HG02981 (cell line): ENCODE results near the gene LMX1A.

ENCODE experiments used
- ATAC-seq: cut with Tn5 transposase; IDR thresholded peaks from one replicate; pipeline ENCODE4 v1.9.1; 2021; ENCODE audit warnings: mild to moderate bottlenecking, moderate library complexity; ENCODE audit not compliant: unreplicated experiment

The LMX1A gene

DNA sequence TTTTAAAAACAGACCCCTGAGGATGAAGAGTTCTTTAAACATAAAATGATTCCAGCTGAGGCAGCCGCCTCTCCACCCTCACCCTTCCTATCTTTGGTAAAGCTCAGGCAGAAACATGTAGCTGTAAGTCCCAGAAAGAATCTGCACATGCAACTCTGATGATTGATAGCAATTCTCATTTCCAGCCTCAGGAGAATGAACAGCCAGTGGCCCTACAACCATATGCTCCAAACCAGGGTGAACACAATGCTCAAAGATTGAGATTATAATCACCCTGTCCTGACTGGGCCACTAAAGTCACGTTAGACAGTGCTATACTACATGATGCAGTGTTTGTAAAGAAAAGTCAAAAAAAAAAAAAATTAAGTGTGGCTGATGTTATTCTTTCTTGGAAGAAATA is 80.2 kb downstream of the LMX1A start:
- ATAC-seq: no peak

DNA sequence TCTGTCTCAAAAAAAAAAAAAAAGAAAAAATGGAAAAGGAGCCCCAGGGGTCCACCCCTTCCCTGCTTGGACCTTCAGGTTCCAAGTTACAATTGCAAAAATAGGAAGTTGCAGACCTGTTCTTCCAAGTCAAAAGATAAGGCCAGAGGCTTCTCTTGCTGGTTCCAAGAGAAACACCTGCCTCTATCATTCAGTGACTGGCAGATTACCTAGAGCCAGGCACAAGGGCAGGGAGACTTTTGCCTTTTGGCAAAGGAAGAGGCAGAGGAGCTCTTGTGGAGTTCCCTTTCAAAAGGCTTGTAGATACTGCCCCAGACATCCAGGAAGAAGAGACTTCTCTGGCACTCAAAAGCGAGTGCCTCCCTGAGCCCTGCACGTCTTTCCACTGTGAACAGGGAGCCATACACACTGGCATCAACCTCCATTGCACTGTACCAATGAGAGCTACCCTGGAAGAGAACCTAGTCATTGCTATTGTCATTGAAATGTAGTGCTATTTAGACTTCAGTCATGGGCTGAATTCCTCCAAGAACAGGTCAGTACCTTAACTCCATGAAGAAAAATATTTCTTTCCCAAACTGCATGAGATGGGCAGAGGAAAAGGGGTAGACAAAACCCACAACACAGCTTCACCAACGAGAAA is 91.2 kb downstream of the LMX1A start:
- ATAC-seq: no peak

DNA sequence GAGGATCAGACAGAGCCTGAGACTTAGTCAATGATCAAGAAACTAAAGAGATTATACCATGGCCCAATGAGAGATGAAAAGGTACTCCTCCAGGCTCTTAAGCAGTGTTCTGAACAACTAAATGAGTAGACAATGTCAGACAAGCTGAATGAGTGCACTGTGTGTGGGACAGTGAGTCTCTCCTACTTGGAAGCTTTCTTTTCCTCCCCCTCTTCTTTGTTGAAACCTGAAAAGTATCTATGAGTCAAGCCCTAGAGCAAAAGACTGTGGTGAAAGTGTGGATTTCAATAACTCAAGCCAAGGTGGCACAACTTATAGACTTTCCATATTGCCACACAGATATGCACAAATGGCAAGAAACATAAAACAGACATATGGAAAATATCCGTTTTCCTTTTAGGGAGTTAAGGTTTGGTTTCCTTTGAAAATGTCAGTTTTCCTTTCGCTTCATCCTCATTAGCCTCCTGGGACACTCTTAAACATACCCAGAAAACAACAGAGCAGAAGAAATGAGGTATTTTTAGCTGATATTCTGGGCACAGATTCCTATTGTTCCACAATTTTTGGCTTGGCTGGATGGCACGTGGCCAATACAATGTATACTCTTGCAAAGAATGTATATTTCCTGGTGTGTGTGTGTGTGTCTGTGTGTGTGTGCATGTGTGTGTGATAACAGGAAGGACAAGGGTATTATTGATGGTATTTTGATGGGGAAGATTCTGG is 96.6 kb downstream of the LMX1A start:
- no peak for ATAC-seq

DNA sequence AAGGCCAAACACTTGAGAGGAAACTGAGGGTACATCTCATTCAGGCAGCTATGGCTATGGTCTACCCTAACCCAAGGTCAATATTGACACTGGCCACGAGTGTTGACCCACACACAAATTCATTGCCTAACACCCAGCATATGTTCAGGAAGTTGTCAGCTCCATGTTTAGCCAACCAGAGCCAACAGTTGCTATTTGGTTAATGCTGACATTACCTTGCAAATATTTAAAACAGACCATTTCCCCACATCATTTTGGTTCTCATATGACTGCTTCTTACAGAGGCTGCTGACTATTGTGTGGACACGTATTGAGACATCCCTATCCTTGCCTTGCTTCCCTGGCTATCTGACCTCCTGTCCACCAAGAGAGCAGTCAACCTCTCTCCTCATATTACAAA is 97.3 kb downstream of the LMX1A start:
- no peak for ATAC-seq

DNA sequence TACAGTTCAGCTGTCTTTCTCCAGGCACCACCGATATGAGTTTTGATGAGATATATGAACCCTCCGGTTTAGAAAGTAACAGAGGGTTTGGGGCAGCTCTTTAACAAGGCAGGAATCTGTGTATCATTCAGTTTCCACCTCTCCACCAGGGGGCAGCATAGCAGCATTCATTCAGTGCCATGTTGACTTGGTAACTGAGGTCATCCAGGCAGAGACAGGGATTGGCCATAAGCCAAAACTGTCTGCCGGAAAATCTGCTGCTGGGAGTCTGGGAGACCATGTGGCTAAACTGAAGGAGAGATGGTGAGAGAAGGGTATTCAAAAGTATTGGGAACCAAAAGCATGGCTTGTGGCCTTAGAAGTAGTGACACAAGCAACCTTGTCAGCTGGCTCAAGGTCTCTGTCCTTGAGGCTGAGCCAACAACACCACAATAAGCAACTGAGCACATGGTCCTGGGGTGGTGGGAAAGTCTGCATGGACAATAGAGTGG is 98.5 kb downstream of the LMX1A start:
- ATAC-seq: peak; percentile 73

DNA sequence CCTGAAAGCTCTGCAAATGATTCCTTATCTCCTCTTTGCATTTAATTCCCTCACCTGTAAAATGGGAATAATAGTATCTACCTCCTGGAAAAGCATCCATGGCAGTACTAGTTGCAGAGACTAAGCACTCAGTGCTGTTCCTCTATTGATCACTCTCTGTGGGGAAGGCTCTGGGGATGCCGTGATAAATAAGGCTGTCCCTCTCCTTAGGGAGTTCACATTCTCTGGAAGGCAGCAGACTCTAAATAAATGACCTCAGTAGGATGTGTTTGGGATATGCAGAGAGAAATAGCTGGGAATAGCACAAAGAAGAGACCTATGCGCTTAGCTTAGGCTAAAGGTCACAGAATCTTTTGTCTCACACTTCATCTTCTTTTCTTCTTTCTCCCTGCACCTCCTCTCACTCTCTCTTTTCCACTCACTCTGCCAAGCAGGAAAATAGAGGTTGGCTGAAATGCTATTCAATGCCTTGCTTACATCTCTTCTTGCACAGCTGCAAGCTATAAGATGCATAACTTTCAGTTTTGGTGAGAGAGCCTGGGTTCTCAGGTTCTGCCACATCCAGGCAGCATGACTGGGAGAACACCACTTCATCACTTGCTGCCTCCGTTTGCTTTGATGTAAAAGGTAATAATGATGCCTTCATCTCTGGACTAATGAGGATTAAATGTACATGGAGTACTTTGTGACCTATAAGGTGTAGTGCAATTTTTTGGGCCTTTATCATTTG is 101.5 kb downstream of the LMX1A start:
- ATAC-seq: no peak

DNA sequence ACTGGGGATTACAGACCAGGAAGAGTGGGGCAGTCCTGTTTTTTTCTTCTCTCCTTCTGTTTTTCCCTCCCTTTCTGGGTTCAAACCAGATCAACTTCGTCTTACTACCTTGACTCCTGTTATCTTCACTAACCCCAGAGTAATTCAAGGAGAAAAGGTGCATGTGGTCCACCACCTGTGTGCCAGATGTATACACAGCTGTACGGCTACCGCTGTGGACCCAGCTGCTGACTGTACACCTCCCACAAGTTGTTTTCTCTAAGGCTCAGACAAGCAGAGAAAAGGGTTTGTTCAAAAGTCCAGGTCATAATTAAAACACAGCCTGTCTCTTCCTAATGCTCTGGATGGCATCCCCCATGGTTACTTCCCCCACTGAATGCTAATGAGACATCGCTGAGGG is 102.1 kb downstream of the LMX1A start:
- ATAC-seq: no peak

DNA sequence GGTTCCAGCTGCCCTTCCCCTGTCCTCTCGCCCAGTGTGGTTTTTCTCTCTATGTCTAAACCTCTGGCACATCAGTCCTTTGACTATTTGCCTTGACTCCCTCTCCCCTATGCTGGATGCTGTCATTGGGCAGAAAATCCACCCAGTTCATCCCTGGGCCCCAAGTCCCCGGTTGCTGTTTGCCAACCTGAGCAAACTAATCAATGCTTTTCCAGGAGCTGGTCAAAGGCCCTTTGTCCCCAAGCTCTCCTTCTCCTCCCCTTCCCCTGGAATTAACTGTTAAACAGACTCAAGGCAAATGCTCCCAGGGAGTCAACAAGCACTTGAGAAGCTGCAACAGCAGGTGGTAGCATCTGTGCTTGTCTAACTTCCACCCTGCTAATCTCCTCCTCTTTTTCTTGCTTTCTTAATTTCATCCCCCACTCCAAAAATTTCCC is 102.7 kb downstream of the LMX1A start:
- no peak for ATAC-seq

DNA sequence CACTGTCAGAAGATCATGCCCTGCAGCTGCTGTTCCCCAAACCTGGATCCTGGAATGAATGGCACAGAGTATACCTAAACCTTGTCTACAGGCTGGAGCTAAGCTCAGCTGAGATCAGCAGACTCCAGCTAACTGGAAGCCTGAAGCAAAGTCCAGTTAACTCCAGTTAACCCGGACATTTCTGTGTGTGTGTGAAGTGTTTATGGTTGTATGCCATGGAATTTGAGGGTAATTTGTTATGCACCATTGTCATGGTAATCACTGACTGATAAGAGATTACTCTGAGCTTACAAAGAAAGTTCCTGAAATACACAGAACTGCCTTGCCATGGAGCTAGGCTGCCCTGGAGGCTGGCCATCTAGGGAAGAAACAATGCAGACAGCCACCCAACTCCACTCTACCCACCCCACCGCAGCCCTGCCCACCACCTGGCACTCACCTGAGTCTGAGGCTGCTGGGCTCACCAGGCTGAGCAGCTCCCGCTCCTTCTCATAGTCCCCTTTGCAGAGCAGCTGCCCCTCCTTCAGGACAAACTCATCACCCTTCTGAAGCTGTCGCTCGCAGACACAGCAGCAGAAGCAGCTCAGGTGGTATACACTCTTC is 107.4 kb downstream of the LMX1A start:
- ATAC-seq: no peak

DNA sequence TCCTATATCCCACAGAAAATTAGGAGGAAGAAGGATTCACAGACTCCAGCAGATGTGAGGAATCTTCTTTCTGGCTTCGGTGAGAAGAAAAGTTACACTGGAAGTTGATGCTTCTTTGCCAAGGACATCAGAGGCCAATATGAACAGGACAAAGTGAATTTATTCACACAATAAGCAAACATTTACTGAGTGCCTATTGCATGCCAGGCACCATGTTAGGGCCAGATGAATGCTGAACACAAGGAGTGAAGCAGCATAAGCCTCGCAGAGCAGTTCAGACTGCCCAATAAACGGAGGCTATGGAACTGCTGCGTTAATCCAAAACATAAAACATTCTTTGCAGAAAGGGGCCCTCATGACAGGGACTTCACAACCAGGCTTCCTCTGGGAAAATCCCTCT is 114.6 kb downstream of the LMX1A start:
- ATAC-seq: no peak

DNA sequence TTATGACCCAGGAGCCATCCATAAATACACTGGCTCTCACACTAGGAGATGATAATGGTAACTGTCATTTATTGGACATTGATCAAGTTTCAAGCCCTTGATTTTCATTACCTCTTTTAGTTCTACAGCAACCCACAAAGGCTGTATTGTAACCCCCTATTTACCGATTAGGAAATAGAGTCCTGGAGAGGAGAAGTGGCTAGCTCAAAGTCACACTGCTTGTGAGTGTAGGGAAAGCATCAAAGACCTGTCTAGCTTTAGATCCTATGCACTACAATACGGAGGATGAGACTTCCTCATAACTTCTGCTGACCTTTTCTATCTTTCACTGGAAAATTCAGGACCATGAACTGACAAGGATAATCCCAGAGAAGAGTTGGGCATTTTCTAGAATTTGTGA is 115.2 kb downstream of the LMX1A start:
- ATAC-seq: no peak

DNA sequence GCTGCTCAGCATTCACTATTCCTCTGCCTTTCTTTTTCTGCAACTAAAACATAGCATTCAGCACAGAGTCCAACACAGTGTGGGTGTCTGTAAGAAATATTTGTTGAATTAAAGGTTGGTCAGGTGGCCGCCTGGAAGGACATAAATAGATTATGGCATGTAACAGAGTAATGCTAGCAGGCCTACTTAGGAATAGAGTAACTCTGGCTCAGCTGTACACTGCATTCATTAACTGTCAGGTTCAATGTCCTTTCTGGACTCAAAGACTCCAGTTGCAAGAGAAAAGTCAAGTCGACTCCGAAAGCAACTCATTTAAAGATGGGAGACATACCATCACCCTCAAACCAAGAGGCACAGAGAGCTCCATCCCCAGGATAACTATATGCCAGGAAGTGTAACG is 116.0 kb downstream of the LMX1A start:
- ATAC-seq: no peak

DNA sequence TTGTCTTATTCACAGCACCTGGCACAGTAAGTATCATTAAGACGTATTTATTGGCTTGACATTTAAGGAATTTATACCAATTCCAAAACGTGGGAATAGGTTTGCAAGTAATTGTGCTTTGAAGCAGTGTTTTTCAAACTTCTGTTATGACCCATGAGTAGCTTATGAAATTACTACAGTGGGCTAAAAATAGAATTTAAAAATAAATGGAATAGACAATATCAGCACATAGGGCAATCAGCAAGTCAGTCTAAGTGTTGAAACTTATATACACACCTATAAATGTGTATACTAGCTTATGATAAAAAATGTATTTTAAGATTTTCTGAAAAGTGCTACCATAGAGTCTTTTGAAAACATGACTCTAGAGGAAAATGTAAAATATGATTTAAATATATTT is 116.6 kb downstream of the LMX1A start:
- ATAC-seq: no peak

DNA sequence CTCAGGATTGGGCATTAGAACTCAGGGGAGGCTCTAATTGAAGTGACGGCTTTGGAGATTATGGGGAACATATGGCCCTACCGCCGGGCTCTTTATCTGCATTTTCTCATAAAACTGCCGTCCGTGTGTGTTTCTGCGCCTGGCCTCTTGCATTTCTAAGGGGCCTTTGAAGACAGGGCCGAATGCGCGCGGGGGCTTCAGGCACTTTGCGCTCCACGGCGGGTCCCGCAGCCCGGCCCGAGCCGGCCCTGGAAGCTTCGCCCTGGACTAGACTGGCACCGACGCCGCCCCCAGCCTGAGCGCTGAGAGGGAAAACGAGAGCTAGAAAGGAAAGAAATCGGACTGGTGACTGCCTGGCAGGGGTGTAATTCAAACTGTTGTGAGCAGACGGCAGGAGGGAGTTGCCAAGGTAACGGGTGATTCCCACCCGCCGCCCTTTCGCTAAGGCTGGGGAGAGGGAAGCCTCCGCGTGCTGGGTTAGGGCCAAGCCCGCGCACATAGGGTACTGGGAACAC is 120.7 kb downstream of the LMX1A start:
- no peak for ATAC-seq

DNA sequence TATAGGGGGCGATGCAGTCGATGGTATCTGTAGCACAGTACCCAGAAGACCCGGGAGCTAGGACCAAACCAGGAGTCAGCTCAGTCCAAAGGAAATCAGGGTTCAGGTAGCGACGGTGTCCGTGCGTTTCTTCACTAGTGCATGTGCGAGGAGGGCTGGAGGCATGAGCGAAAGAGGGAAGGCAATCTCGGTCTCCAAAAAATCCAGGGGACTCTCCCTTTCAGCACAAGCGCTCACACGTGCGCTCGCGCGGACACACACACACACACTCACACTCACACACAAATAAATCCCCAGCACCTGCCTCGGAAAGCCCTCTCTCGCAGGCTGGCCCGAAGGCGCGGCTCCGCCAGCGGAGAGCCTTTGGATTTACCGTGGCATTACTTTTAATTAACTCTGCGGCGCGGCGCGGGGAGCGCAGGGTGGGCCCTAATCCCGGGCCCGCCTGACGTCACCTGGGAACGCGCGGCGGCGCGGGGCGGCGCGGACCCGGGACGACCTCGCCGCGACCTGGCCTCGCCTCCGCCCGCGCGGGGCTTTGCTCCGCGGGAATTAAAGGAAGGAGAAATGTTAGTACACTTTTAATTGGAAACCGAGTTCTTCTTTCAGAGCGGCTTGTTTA is 121.2 kb downstream of the LMX1A start:
- no peak for ATAC-seq

DNA sequence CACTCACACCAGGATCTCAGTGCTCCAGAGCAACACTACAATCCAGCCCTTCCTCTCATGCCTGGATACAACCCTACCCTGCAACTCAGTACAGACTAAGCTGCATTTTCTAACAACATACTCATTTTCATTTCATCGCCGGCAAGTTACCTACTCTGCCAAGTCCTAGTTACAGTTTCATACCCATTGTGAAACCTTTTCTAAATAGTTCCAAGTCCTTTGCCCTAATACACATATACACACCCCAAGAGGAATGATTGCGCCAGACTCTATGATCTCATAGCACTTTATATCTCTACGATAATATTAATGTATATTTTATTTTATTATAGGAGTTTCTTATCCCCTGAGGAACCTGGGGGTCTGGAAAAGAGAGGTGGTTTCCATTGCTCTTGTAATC is 122.4 kb downstream of the LMX1A start:
- ATAC-seq: no peak

DNA sequence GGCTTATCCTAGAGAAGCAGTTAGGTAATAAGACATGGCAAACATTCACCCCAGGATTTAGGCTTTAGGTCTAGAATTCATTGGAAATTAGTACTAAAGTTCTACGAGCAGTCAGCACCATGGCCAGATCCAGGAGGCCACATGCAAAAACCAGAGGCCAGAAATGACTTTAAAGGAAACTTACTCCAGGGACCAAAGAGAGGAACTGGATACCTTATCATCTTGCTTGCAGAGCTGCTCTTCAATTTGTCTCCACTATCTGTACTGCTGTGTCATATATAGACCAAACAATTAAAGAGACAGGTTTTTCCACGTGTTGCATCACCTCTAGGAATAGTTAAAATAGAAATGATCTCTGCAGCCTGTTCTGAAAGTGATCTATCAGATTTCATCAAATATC is 127.8 kb downstream of the LMX1A start:
- no peak for ATAC-seq

DNA sequence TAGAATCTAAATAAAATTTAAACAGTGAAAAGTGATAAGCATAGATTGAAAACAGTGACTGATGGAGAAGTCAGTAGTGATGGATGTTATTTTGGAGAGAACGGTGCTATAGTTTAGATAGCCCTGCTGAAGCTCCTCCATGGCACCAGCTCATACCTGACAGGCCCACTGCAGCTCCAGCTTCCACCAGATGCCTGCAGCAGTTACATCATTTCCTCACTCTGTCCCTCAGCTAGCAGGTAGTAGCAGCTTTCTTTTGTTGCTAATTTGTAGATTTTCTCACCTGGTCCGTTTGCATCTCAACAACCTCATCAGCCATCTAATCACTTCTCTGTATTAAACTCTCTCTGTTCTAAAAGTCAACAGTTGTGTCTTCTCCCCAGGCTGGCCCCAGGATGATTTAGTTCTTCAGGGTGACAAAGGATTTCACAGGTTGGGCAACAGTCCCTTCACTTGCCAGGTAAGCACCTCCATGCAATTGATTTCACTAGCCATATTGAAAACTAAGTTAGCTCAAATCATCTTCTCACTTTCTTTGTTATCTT is 128.3 kb downstream of the LMX1A start:
- no peak for ATAC-seq

DNA sequence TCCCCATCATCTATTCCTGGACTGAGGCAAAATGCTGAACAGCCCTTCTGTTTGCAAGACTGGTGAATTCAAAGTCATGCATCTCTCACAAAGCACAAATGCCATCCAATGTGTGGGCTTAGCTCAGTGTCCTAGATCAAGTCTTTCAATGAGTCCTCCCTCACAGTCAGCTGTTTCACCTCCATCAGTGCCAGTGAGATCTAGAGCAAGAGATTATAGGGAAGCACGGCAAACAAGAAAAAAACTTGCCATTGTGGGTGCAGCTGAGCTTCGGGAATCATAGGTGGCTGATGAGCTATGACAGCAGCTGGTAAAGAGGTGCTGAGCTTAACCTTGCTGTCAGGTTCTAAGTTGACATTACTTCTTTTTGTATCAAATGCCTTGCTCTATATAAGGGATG is 130.2 kb downstream of the LMX1A start:
- ATAC-seq: no peak

DNA sequence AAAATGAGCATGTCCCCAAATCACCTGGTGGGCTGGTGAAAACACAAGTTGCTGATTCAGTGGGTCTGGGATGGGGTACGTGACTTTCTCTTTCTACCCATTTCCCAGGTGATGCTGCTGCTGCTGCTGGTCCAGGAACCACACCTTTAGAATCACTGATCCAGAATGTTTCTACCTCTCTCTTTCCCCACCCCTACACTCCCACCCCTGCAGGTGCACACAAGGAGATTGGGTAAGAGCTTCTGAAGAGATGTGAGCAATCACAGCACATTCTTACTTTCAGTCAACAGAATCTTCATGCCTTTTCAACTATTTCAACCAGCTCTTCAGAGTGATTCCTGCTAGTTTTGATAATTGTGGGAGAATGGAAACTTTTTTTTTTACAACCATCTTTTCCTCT is 130.9 kb downstream of the LMX1A start:
- no peak for ATAC-seq

DNA sequence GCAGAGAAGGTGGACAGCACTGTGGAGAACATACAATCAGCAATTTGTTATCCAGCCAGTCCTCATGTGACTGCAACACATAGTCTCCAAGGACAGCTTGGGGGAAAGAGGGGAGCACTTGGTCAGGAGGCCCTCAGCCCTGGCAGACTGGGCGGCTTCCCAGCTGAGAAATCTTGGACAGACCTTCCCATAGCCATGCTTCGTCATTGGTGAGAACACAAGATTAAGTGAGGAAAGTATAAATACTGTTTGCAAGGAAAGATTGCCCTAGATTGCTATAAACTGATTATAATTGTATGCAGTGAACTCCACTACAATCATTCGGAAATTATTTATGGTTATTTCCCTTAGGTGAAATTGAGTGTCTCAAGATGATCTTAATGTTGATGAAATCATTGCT is 131.5 kb downstream of the LMX1A start:
- ATAC-seq: no peak
